Measurements from ENCODE around the gene SARM1.

The SARM1 gene

DNA sequence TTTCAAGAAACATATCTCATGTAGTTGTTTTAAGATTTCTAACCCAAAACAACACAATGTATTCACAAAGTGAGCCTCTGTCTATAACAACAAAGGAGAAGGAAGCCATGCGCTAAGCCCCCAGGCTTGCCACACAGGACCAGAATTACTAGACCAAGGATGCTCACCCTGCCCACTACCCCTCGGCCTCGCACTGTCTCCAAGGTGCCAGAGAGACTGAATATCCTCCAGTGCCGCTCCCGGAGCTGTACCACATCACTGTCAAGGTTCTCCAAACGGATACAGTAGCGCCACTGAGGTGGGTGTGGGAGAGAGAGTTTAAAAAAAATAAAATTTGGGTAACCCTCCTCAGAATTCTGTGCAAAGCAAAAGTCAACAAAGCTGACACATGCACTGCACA, 21.2 kb upstream of the SARM1 start:
- TF ChIP-seq FOXM1 (IDR thresholded peaks at IDR 0.05; ENCODE audit: borderline replicate concordance, low read depth), result no peak
- no peak for TF ChIP-seq RAD21 (IDR thresholded peaks at IDR 0.05; ENCODE audit: low read depth)
- TF ChIP-seq YY1 (IDR thresholded peaks at IDR 0.05; ENCODE audit: low read depth), result no peak
- TF ChIP-seq CREB1 (IDR thresholded peaks at IDR 0.05; ENCODE audit: low read depth), result no peak
- TF ChIP-seq TAF1 (IDR thresholded peaks at IDR 0.05; ENCODE audit: low read depth), result no peak
- TF ChIP-seq TCF12 (IDR thresholded peaks at IDR 0.05; ENCODE audit: low read depth), result no peak
- TF ChIP-seq ZBTB7A (IDR thresholded peaks at IDR 0.05; ENCODE audit: low read depth), result no peak
- TF ChIP-seq CEBPB (IDR thresholded peaks at IDR 0.05), result no peak
- TF ChIP-seq EP300 (IDR thresholded peaks at IDR 0.05; ENCODE audit: borderline replicate concordance), result no peak
- TF ChIP-seq TEAD4 (IDR thresholded peaks at IDR 0.05), result no peak
- TF ChIP-seq, protein P1, sequence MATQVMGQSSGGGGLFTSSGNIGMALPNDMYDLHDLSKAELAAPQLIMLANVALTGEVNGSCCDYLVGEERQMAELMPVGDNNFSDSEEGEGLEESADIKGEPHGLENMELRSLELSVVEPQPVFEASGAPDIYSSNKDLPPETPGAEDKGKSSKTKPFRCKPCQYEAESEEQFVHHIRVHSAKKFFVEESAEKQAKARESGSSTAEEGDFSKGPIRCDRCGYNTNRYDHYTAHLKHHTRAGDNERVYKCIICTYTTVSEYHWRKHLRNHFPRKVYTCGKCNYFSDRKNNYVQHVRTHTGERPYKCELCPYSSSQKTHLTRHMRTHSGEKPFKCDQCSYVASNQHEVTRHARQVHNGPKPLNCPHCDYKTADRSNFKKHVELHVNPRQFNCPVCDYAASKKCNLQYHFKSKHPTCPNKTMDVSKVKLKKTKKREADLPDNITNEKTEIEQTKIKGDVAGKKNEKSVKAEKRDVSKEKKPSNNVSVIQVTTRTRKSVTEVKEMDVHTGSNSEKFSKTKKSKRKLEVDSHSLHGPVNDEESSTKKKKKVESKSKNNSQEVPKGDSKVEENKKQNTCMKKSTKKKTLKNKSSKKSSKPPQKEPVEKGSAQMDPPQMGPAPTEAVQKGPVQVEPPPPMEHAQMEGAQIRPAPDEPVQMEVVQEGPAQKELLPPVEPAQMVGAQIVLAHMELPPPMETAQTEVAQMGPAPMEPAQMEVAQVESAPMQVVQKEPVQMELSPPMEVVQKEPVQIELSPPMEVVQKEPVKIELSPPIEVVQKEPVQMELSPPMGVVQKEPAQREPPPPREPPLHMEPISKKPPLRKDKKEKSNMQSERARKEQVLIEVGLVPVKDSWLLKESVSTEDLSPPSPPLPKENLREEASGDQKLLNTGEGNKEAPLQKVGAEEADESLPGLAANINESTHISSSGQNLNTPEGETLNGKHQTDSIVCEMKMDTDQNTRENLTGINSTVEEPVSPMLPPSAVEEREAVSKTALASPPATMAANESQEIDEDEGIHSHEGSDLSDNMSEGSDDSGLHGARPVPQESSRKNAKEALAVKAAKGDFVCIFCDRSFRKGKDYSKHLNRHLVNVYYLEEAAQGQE (IDR thresholded peaks at IDR 0.05; ENCODE audit: low read depth), result no peak
- TF ChIP-seq EGR1 (IDR thresholded peaks at IDR 0.05), result no peak

DNA sequence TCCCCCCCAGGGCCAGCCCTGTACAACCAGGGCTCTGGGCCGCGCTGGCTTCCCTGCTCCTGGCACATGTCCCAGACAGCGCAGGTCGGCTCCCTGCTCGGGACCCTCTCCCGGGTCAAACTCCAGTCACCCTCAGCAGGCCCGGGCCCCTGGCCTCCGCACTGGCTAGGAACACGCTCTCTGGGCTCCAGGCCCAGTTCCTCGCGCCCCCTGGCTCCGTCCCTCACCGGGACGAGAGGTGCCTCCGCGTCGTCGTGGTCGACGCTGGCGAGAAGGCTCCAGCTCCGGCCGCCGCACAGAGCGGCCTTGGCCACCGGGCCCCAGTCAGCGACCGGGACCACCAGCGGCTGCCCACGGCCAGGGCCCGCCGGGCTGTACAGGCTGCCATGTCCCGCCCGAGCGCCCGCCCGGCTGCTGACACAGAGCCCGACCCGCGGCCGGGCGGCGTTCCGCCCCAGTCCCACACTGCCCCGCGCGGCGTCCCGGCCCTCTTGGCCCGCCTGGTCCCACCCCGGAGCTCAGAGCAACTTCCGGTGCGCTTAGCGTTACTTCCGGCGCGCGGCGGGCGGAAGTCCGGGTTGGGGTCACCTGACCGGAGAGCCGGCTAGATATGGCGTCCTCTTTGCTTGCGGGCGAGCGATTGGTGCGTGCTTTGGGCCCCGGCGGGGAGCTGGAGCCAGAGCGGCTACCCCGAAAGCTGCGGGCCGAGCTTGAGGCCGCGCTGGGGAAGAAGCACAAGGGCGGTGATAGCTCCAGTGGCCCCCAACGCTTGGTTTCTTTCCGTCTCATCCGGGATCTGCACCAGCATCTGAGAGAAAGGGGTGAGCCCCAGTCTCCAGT, 14.2 kb upstream of the SARM1 start, which contains the start of gene POLDIP2:
TSS of gene POLDIP2 (minus strand) at position 467 of the 840 bp plus-strand sequence. CDS start at position 388, 79 bp downstream.
- TF ChIP-seq EGR1 (IDR thresholded peaks at IDR 0.05) (peak; percentile 21; the same call in 1 of the 2 replicates), ZBTB7A (IDR thresholded peaks at IDR 0.05; ENCODE audit: low read depth) (no peak), NFIC (IDR thresholded peaks at IDR 0.05) (no peak), YY1 (IDR thresholded peaks at IDR 0.05; ENCODE audit: low read depth) (peak; percentile 96), RAD21 (IDR thresholded peaks at IDR 0.05; ENCODE audit: low read depth) (no peak), CREB1 (IDR thresholded peaks at IDR 0.05; ENCODE audit: low read depth) (peak; percentile 77), EP300 (IDR thresholded peaks at IDR 0.05; ENCODE audit: borderline replicate concordance) (no peak), FOXM1 (IDR thresholded peaks at IDR 0.05; ENCODE audit: borderline replicate concordance, low read depth) (no peak), CEBPB (IDR thresholded peaks at IDR 0.05) (no peak), TEAD4 (IDR thresholded peaks at IDR 0.05) (no peak), TAF1 (IDR thresholded peaks at IDR 0.05; ENCODE audit: low read depth) (peak; percentile 90), TCF12 (IDR thresholded peaks at IDR 0.05; ENCODE audit: low read depth) (peak; percentile 43; the same call in 1 of the 2 replicates)
- TF ChIP-seq, protein P1 (IDR thresholded peaks at IDR 0.05; ENCODE audit: low read depth), result no peak
- TF ChIP-seq, protein P2, sequence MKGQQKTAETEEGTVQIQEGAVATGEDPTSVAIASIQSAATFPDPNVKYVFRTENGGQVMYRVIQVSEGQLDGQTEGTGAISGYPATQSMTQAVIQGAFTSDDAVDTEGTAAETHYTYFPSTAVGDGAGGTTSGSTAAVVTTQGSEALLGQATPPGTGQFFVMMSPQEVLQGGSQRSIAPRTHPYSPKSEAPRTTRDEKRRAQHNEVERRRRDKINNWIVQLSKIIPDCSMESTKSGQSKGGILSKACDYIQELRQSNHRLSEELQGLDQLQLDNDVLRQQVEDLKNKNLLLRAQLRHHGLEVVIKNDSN (IDR thresholded peaks at IDR 0.05), result peak; percentile 98
- TF ChIP-seq, protein P3, sequence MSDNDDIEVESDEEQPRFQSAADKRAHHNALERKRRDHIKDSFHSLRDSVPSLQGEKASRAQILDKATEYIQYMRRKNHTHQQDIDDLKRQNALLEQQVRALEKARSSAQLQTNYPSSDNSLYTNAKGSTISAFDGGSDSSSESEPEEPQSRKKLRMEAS (IDR thresholded peaks at IDR 0.05), result peak; percentile 47; the same call in 1 of the 2 replicates

DNA sequence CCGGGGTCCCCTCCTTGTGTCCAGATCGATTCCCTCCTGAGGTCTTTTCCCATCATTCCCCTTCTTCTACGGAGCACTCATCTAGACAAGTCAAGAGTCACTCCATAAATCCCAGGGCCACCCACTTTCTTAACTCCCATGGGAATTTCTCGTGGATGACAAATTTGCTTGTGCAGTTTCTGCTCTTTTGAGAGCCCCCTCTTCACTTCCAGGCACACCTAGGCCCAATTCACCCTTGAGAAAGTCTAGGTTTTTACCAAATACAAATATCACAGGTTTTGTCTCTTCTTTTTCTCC, 13.6 kb upstream of the SARM1 start:
- TF ChIP-seq NFIC (IDR thresholded peaks at IDR 0.05) (no peak), YY1 (IDR thresholded peaks at IDR 0.05; ENCODE audit: low read depth) (no peak), EP300 (IDR thresholded peaks at IDR 0.05; ENCODE audit: borderline replicate concordance) (no peak), CREB1 (IDR thresholded peaks at IDR 0.05; ENCODE audit: low read depth) (no peak), EGR1 (IDR thresholded peaks at IDR 0.05) (no peak), FOXM1 (IDR thresholded peaks at IDR 0.05; ENCODE audit: borderline replicate concordance, low read depth) (no peak), TCF12 (IDR thresholded peaks at IDR 0.05; ENCODE audit: low read depth) (no peak), TAF1 (IDR thresholded peaks at IDR 0.05; ENCODE audit: low read depth) (no peak), RAD21 (IDR thresholded peaks at IDR 0.05; ENCODE audit: low read depth) (no peak), TEAD4 (IDR thresholded peaks at IDR 0.05) (no peak), CEBPB (IDR thresholded peaks at IDR 0.05) (no peak), ZBTB7A (IDR thresholded peaks at IDR 0.05; ENCODE audit: low read depth) (no peak)
- TF ChIP-seq, protein P1 (IDR thresholded peaks at IDR 0.05; ENCODE audit: low read depth), result no peak
- TF ChIP-seq, protein P3 (IDR thresholded peaks at IDR 0.05), result no peak
- TF ChIP-seq, protein P2 (IDR thresholded peaks at IDR 0.05), result no peak
